WI38 (cell line): Measurements from ENCODE around the gene WNT7B.

Experiments
- H3K4me3 ChIP-seq: 2 replicates; pipeline ENCODE4 v1.5.1; 2011; ENCODE audit warnings: low read depth, mild to moderate bottlenecking, control low read depth, low read length
- CTCF ChIP-seq: IDR thresholded peaks from 2 replicates; pipeline ENCODE4 v1.5.1; 2012; ENCODE audit warnings: low read depth, mild to moderate bottlenecking, control low read depth, low read length

The WNT7B gene

GRCh38 chr22:45968751-45969413 lies 8.1 kb downstream of the WNT7B start:
- no peak overlapping the region for H3K4me3 ChIP-seq
- TF ChIP-seq CTCF = no peak

GRCh38 chr22:45968003-45968650 lies 8.8 kb downstream of the WNT7B start:
- no peak for TF ChIP-seq CTCF
- H3K4me3 ChIP-seq = no peak overlapping the region

- H3K4me3 ChIP-seq = no peak overlapping the region
- no peak for TF ChIP-seq CTCF
Measured at GRCh38 chr22:45966895-45967365, 10.0 kb downstream of the WNT7B start.

- TF ChIP-seq CTCF = no peak
- no peak overlapping the region for H3K4me3 ChIP-seq
Measured at GRCh38 chr22:45966320-45966894, 10.6 kb downstream of the WNT7B start.

GRCh38 chr22:45965563-45965962 lies 11.4 kb downstream of the WNT7B start:
- no peak overlapping the region for H3K4me3 ChIP-seq
- TF ChIP-seq CTCF = no peak

GRCh38 chr22:45964926-45965527 lies 11.9 kb downstream of the WNT7B start:
- no peak overlapping the region for H3K4me3 ChIP-seq
- no peak for TF ChIP-seq CTCF

- TF ChIP-seq CTCF = no peak
- no peak overlapping the region for H3K4me3 ChIP-seq
Measured at GRCh38 chr22:45964372-45964771, 12.6 kb downstream of the WNT7B start.
